Gastroesophageal sphincter (tissue), 3 donors: ENCODE data around the gene TRIM63.

Experiments
- CTCF ChIP-seq, 4 experiments: fragments of 200-600 bp in 2 of 4; fragments of 450-650 bp in 2 of 4; sonication (generic) in 1 of 4; IDR thresholded peaks; one replicate each; pipeline ENCODE4 v1.5.1; 2017 to 2019; ENCODE audit warnings: antibody characterized with exemption in 4 of 4, mild to moderate bottlenecking in 2 of 4, moderate library complexity in 2 of 4
- EP300 ChIP-seq: sonication (generic); formaldehyde crosslinking; IDR thresholded peaks from one replicate; pipeline ENCODE4 v1.6.1; 2017; ENCODE audit warnings: antibody characterized with exemption, mild to moderate bottlenecking
- POLR2A ChIP-seq, 2 donors: fragments of 450-650 bp; IDR thresholded peaks; one replicate each; pipeline ENCODE4 v1.6.1; 2017; ENCODE audit warnings: antibody characterized with exemption in 2 of 2, mild to moderate bottlenecking in 2 of 2, moderate library complexity in 1 of 2
- POLR2AphosphoS5 ChIP-seq: sonication (generic); formaldehyde crosslinking; IDR thresholded peaks from one replicate; pipeline ENCODE4 v1.6.1; 2017; ENCODE audit warnings: antibody characterized with exemption

GRCh38 chr1:26112407-26112775 lies 45.0 kb upstream of the TRIM63 start:
- no peak for TF ChIP-seq CTCF (IDR thresholded peaks at IDR 0.05)
- TF ChIP-seq POLR2AphosphoS5 = no peak
- no peak for TF ChIP-seq POLR2A (IDR thresholded peaks at IDR 0.05)
- TF ChIP-seq EP300 = no peak
